HL-60 (cell line): ENCODE results near the gene DCAF11.

Experiments
- DNase-seq, 2 experiments: peaks; one replicate each; pipeline ENCODE4 v3.0.0-alpha.2; 2010 to 2020; ENCODE audit warnings: low read depth in 1 of 2, low spot score in 1 of 2
- H3K27ac ChIP-seq: fragments of 250-450 bp; sonication (Bioruptor Pico); replicated peaks from 2 replicates; pipeline ENCODE4 v1.5.1; 2020; ENCODE audit warnings: mild to moderate bottlenecking, moderate library complexity
- H3K27me3 ChIP-seq: fragments of 250-450 bp; sonication (Bioruptor Pico); 2 replicates; pipeline ENCODE4 v1.5.1; 2021; ENCODE audit warnings: mild to moderate bottlenecking, moderate library complexity; ENCODE audit not compliant: insufficient read depth, poor library complexity, severe bottlenecking
- H3K4me3 ChIP-seq: replicated peaks from 2 replicates; pipeline ENCODE4 v1.5.1; 2011; ENCODE audit warnings: mild to moderate bottlenecking, control low read depth, low read length; ENCODE audit not compliant: insufficient read depth
- GABPA ChIP-seq: IDR thresholded peaks from 2 replicates; pipeline ENCODE4 v1.6.1; 2012; ENCODE audit warnings: low read depth
- POLR2AphosphoS5 ChIP-seq: IDR thresholded peaks from 2 replicates; pipeline ENCODE4 v1.6.1; 2012; ENCODE audit warnings: low read depth
- SPI1 ChIP-seq: IDR thresholded peaks from 2 replicates; pipeline ENCODE4 v1.6.1; 2012; ENCODE audit warnings: low read depth, mild to moderate bottlenecking, borderline replicate concordance
- long read RNA-seq: library from polyadenylated mRNA; unstranded; transcript quantifications from one replicate; pipeline ENCODE4 v2.0.0, GENCODE V29; 2020
- TF ChIP-seq, protein P1 (sequence below): IDR thresholded peaks from one replicate; pipeline ENCODE4 v1.5.1; 2011; ENCODE audit warnings: low read length, control low read depth, inconsistent platforms; ENCODE audit not compliant: insufficient read depth
- TF ChIP-seq, protein P2 (sequence below): IDR thresholded peaks from 2 replicates; pipeline ENCODE4 v1.6.1; 2012; ENCODE audit warnings: low read depth; ENCODE audit not compliant: insufficient replicate concordance

Gene DCAF11
- long read RNA-seq, full-length matches to known transcripts: 177 of 397 reads
- long read RNA-seq, partial matches to known transcripts: 58 of 397 reads
- long read RNA-seq, other reads (novel, unspliced or antisense): 162 of 397 reads

DNA sequence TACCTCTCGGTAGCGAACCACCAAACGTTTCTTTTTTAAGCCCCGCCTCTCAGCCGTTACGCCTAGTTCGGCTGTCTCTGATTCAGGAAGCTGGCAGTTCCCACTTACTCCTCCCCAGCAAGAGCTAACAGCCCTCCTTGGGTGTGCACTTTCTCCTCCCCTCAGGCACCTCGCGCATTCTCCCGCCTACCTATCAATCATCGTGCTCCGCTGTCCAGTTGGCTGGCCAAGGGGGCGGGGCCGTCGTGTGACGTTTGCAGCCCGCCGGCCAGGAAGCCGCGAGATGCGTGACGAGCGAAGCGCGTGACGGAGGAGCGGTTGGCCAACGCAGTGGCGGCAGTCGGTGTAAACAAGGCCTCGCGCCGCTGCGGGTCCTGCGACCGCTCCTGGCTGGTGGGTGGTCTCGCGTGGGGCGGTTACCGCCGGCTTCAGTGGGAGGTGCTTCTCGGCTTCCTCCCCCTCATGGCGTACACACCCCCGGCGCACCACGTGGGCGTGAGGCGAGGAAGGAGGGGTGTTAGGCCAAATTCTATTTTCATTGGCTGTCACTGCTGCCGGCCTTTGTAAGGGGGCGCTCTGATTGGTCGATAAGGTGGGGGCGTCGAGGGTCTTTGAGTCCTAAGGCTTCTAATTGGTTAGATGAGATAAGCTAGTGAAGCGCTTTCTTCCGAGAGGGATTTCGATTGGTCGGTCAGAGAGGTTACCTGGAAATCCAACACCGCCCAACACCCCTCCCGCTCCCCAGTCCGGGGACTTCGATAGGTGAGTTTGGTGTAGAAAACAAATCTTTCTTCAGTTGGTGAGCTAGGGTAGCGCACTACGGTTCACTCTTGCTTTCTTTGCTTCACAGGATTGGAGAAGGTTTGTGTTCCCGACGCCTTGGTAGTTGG is at the start of gene DCAF11, which contains the start of gene NRL:
Gene DCAF11, plus strand, starts transcription at position 246 of the 890 bp plus-strand sequence. CDS start 818 bp downstream, outside the sequence.
Gene NRL, minus strand, starts transcription at position 418 of the 890 bp plus-strand sequence. CDS start 32,101 bp downstream, outside the sequence.
- H3K27ac ChIP-seq: peak within 1 kb of the TSS; percentile 97
- DNase-seq: peak; percentile 99 to 100
- peak; percentile 72; the same call in 1 of the 2 replicates for TF ChIP-seq POLR2AphosphoS5
- TF ChIP-seq, protein P1, sequence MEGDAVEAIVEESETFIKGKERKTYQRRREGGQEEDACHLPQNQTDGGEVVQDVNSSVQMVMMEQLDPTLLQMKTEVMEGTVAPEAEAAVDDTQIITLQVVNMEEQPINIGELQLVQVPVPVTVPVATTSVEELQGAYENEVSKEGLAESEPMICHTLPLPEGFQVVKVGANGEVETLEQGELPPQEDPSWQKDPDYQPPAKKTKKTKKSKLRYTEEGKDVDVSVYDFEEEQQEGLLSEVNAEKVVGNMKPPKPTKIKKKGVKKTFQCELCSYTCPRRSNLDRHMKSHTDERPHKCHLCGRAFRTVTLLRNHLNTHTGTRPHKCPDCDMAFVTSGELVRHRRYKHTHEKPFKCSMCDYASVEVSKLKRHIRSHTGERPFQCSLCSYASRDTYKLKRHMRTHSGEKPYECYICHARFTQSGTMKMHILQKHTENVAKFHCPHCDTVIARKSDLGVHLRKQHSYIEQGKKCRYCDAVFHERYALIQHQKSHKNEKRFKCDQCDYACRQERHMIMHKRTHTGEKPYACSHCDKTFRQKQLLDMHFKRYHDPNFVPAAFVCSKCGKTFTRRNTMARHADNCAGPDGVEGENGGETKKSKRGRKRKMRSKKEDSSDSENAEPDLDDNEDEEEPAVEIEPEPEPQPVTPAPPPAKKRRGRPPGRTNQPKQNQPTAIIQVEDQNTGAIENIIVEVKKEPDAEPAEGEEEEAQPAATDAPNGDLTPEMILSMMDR: no peak
- TF ChIP-seq GABPA: peak; percentile 19; the same call in 1 of the 2 replicates
- TF ChIP-seq, protein P2, sequence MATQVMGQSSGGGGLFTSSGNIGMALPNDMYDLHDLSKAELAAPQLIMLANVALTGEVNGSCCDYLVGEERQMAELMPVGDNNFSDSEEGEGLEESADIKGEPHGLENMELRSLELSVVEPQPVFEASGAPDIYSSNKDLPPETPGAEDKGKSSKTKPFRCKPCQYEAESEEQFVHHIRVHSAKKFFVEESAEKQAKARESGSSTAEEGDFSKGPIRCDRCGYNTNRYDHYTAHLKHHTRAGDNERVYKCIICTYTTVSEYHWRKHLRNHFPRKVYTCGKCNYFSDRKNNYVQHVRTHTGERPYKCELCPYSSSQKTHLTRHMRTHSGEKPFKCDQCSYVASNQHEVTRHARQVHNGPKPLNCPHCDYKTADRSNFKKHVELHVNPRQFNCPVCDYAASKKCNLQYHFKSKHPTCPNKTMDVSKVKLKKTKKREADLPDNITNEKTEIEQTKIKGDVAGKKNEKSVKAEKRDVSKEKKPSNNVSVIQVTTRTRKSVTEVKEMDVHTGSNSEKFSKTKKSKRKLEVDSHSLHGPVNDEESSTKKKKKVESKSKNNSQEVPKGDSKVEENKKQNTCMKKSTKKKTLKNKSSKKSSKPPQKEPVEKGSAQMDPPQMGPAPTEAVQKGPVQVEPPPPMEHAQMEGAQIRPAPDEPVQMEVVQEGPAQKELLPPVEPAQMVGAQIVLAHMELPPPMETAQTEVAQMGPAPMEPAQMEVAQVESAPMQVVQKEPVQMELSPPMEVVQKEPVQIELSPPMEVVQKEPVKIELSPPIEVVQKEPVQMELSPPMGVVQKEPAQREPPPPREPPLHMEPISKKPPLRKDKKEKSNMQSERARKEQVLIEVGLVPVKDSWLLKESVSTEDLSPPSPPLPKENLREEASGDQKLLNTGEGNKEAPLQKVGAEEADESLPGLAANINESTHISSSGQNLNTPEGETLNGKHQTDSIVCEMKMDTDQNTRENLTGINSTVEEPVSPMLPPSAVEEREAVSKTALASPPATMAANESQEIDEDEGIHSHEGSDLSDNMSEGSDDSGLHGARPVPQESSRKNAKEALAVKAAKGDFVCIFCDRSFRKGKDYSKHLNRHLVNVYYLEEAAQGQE: no peak
- peak; percentile 26; the same call in 1 of the 2 replicates for TF ChIP-seq SPI1
- peak within 1 kb of the TSS; percentile 88 for H3K4me3 ChIP-seq
- no peaks in the 10 kb centered on the region for H3K27me3 ChIP-seq

DNA sequence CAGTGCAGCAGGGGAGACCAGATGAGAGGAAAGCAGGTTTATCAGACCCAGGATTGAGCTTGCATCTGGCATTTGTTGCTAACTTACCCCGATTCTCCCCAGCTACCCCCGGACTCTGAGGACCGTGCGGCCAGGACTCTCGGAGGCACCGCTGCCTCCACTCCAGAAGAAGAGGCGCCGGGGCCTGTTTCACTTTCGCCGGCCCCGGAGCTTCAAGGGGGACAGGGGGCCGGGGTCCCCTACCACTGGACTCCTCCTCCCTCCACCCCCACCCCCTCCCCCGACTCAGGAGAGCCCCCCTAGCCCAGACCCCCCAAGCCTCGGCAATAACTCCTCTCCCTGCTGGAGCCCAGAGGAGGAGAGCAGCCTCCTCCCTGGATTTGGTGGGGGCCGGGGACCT is 49.7 kb upstream of the DCAF11 start:
- Histone ChIP-seq H3K27ac (no peak overlapping the region), H3K27me3 (no peaks in the 10 kb centered on the region), H3K4me3 (no peak overlapping the region)
- no peak for DNase-seq
- TF ChIP-seq GABPA: no peak
- no peak for TF ChIP-seq POLR2AphosphoS5
- TF ChIP-seq, protein P2: no peak
- no peak for TF ChIP-seq SPI1
- TF ChIP-seq, protein P1: no peak

DNA sequence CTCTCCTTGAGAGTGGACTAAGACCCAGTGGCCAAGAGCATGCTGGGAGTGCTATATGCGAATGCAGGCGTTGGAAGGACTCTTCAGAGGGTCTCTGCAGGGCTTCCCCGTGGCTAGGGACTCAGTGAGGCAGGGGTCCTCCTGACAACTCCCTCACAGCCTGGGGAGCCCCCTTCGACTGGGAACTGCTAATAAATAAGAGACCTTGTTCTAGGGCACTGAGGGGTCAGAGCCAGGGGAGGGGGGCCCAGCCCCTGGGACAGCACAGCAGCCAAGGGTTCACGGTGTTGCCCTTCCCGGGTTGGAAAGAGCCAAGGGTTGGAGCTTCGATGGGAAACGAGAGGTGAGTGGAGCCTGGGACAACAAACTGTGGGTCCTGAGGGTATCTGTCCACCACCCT is 49.2 kb upstream of the DCAF11 start:
- no peak for TF ChIP-seq POLR2AphosphoS5
- TF ChIP-seq, protein P1: no peak
- TF ChIP-seq, protein P2: no peak
- TF ChIP-seq GABPA: no peak
- TF ChIP-seq SPI1: no peak
- H3K27ac ChIP-seq: no peak overlapping the region
- no peak for DNase-seq
- no peaks in the 10 kb centered on the region for H3K27me3 ChIP-seq
- no peak overlapping the region for H3K4me3 ChIP-seq
